Keratinocyte (primary cell): ENCODE data around the gene DPF3. TPM values are rescaled to one million over a fixed set of nuclear protein-coding genes. Genes with fewer than 3 reads are reported as not detected.

ENCODE experiments used
- DNase-seq: peaks from one replicate; pipeline ENCODE4 v3.0.0-alpha.2; 2011; ENCODE audit warnings: low read depth, missing footprints, low spot score
- FAIRE-seq: peaks from 2 replicates; lab custom pipeline; 2011; peaks lifted over from hg19 to GRCh38; lab: Jason Lieb, UNC
- H2AFZ ChIP-seq: 2 replicates; pipeline ENCODE4 v1.6.0; 2012; ENCODE audit warnings: low read length, control low read depth, inconsistent platforms; ENCODE audit not compliant: control insufficient read depth
- H3K27ac ChIP-seq: 2 replicates; pipeline ENCODE4 v1.5.1; 2011; ENCODE audit warnings: low read length; ENCODE audit not compliant: control insufficient read depth, insufficient read depth
- H3K27me3 ChIP-seq: 3 replicates; pipeline ENCODE4 v1.6.0; 2011; ENCODE audit warnings: low read length; ENCODE audit not compliant: control insufficient read depth, insufficient read depth; ENCODE audit errors: extremely low read depth
- H3K36me3 ChIP-seq, 2 experiments: 2 replicates in 1 of 2; 3 replicates in 1 of 2; pipeline ENCODE4 v1.5.1; 2011; ENCODE audit warnings: low read length in 2 of 2, mild to moderate bottlenecking in 1 of 2; ENCODE audit not compliant: control insufficient read depth in 2 of 2, insufficient read depth in 2 of 2; ENCODE audit errors: extremely low read depth in 1 of 2
- H3K4me1 ChIP-seq: 3 replicates; pipeline ENCODE4 v1.5.1; 2011; ENCODE audit warnings: low read length; ENCODE audit not compliant: control insufficient read depth, insufficient read depth; ENCODE audit errors: extremely low read depth
- H3K4me2 ChIP-seq: 3 replicates; pipeline ENCODE4 v1.6.0; 2011; ENCODE audit warnings: low read depth, low read length; ENCODE audit not compliant: control insufficient read depth, insufficient read depth; ENCODE audit errors: extremely low read depth
- H3K4me3 ChIP-seq, 3 experiments: fragments of 200-600 bp in 1 of 3; sonication (generic) in 1 of 3; 2 replicates in 2 of 3; 3 replicates in 1 of 3; pipeline ENCODE4 v1.5.1; 2011 to 2016; ENCODE audit warnings: low read length in 3 of 3, mild to moderate bottlenecking in 3 of 3, control low read depth in 2 of 3, inconsistent platforms in 1 of 3, low read depth in 1 of 3, mixed read lengths in 1 of 3, mixed run types in 1 of 3, moderate library complexity in 1 of 3; ENCODE audit not compliant: control insufficient read depth in 2 of 3, insufficient read depth in 2 of 3; ENCODE audit errors: extremely low read depth in 1 of 3
- H3K79me2 ChIP-seq: 2 replicates; pipeline ENCODE4 v1.6.0; 2012; ENCODE audit warnings: low read length; ENCODE audit not compliant: control insufficient read depth, insufficient read depth
- H3K9ac ChIP-seq: 3 replicates; pipeline ENCODE4 v1.6.0; 2011; ENCODE audit warnings: low read length; ENCODE audit not compliant: control insufficient read depth, insufficient read depth; ENCODE audit errors: extremely low read depth
- H3K9me1 ChIP-seq: 3 replicates; pipeline ENCODE4 v1.6.0; 2011; ENCODE audit warnings: low read length; ENCODE audit not compliant: control insufficient read depth, insufficient read depth; ENCODE audit errors: extremely low read depth
- H3K9me3 ChIP-seq: 2 replicates; pipeline ENCODE4 v1.5.1; 2012; ENCODE audit warnings: low read depth, low read length; ENCODE audit not compliant: control insufficient read depth
- H4K20me1 ChIP-seq: 3 replicates; pipeline ENCODE4 v1.6.0; 2011; ENCODE audit warnings: low read length; ENCODE audit not compliant: control insufficient read depth, insufficient read depth; ENCODE audit errors: extremely low read depth
- EZH2 ChIP-seq: IDR thresholded peaks from one replicate; pipeline ENCODE4 v1.6.1; 2012; ENCODE audit warnings: inconsistent platforms, mild to moderate bottlenecking, low read length, moderate library complexity
- dilution Hi-C: fragments of 300-500 bp; cut with MboI; formaldehyde crosslinking; loops from one replicate; pipeline ENCODE4 v1.7.0; 2020; ENCODE audit warnings: low sequenced_read_pairs; ENCODE audit not compliant: extremely low pct_ligation_motif_present
- polyA plus RNA-seq, 5 experiments: library from polyadenylated mRNA; depleted of rRNA in 3 of 5; stranded (reverse) in 3 of 5; stranded (forward) in 1 of 5; unstranded in 1 of 5; fragments of >200 nt; gene quantifications; 1 replicate in 1 of 5; 2 replicates in 3 of 5; 3 replicates in 1 of 5; pipeline versions ENCODE4 v1.2.1 to v1.2.3, GENCODE V29; 2011 to 2012; ENCODE audit warnings: missing spikeins in 2 of 5, low read depth in 1 of 5, low replicate concordance in 1 of 5
- TF ChIP-seq, protein P1 (sequence below), 3 experiments: IDR thresholded peaks in 1 of 3; conservative IDR thresholded peaks in 1 of 3; optimal IDR thresholded peaks in 1 of 3; 2 replicates in 2 of 3; 3 replicates in 1 of 3; pipeline versions ENCODE3 to v1.5.1; 2011; ENCODE audit warnings: low read length in 3 of 3, mild to moderate bottlenecking in 3 of 3, moderate library complexity in 2 of 3, control low read depth in 1 of 3, inconsistent platforms in 1 of 3; ENCODE audit not compliant: insufficient read depth in 2 of 3; ENCODE audit errors: extremely low read depth in 1 of 3

Gene DPF3
- polyA plus RNA-seq, 1 donor (not counting 4 experiments of a cell fraction or from before 2014, with no cell fraction given): 1.1 TPM

DNA sequence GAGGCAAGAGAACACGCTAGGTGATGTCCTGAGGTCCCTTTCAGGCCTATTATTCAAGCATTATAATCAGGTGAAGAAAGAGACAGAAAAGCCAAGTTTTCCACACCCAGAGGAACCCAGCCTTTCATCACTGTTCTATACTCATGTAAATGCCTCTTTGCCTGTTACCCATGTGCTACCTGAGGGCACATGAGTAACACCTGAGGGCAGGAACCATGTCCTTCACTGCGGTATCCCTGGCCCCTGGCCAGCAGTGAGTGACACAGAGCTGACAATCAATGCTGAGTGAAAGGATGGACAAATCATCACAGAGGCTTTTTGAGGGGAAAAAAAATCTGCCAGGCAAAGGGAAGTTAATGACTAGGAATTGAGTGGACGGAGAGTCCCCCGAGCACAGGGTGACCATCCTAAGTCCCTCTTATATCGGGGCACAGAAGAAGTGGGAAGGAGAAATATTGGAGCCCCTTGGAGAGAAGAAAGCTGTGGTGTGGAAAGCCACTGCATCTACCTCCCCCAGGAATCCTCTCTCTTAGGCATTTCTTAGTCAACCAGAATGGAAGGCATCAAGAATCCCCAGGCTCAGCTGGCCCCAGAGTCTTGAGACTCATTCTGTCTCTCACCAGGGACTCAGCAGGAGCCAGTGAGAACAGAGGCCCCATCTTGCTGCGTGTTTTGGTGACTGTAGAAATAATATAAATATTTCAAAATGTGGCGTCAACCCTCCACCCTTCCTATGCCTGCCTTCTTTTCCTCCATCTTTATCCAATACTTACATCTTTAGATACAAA is 212.9 kb downstream of the DPF3 start:
- H3K9me3 ChIP-seq: no peaks in the 10 kb centered on the region
- DNase-seq (peak; percentile 33), FAIRE-seq (no peak)
- H3K9me1 ChIP-seq: no peaks in the 10 kb centered on the region
- TF ChIP-seq, protein P1, sequence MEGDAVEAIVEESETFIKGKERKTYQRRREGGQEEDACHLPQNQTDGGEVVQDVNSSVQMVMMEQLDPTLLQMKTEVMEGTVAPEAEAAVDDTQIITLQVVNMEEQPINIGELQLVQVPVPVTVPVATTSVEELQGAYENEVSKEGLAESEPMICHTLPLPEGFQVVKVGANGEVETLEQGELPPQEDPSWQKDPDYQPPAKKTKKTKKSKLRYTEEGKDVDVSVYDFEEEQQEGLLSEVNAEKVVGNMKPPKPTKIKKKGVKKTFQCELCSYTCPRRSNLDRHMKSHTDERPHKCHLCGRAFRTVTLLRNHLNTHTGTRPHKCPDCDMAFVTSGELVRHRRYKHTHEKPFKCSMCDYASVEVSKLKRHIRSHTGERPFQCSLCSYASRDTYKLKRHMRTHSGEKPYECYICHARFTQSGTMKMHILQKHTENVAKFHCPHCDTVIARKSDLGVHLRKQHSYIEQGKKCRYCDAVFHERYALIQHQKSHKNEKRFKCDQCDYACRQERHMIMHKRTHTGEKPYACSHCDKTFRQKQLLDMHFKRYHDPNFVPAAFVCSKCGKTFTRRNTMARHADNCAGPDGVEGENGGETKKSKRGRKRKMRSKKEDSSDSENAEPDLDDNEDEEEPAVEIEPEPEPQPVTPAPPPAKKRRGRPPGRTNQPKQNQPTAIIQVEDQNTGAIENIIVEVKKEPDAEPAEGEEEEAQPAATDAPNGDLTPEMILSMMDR (optimal IDR thresholded peaks at IDR 0.05 in 1 of 3, IDR thresholded peaks at IDR 0.05 in 1 of 3, conservative IDR thresholded peaks at IDR 0.05 in 1 of 3; ENCODE audit: extremely low read depth in 1 of 3, insufficient read depth in 2 of 3, low read length in 3 of 3): no peak
- no peak for TF ChIP-seq EZH2
- no peaks in the 10 kb centered on the region for H3K27me3 ChIP-seq
- H3K4me3 ChIP-seq: no peak overlapping the region
- no peak overlapping the region for H3K27ac ChIP-seq
- H3K9ac ChIP-seq: no peak overlapping the region
- no peaks in the 10 kb centered on the region for H3K36me3 ChIP-seq
- peaks cover 9% of the 10 kb centered on the region for H3K4me1 ChIP-seq
- H3K4me2 ChIP-seq: no peak overlapping the region
- no peaks in the 10 kb centered on the region for H4K20me1 ChIP-seq
- no peak overlapping the region for H2AFZ ChIP-seq
- dilution Hi-C loops: no loop called here
- H3K79me2 ChIP-seq: no peaks in the 10 kb centered on the region

DNA sequence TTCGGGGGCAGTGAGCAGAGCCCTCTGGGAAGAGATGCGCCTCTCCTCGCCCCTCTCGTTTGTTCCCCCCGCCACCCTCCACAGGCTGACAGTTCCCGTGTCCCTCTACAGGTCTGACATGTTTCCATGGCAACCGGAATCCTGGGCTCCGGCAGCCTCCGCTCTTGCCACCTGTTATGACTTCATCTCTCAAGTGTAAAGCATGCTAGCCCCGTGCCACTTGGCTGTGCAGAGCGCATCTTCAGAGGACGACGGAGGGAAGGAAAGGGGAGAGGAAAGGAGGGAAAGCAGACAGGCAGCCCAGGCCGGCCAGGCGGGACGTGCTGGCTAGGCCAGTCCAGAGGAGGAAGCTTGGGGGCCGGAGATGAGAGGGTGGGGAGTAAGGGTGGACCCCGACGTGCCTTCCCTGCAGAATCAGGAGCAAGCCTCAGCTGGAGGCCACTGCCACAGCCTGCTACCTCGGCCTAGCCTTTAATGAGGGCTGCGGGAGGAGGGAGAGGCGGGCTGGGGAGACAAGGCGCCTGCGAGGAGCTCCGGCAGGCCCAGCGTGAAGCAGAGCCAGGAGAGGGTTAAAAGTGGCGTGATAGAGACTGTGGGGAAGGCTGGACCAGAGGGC is 214.3 kb downstream of the DPF3 start:
- Histone ChIP-seq H3K79me2 (no peaks in the 10 kb centered on the region), H3K36me3 (no peaks in the 10 kb centered on the region), H3K9me1 (no peaks in the 10 kb centered on the region), H3K4me2 (no peak overlapping the region), H3K27me3 (no peaks in the 10 kb centered on the region), H2AFZ (no peak overlapping the region), H3K4me3 (no peak overlapping the region), H3K9ac (no peak overlapping the region), H3K9me3 (no peaks in the 10 kb centered on the region), H3K27ac (no peak overlapping the region), H3K4me1 (peaks cover 9% of the 10 kb centered on the region), H4K20me1 (no peaks in the 10 kb centered on the region)
- DNase-seq: no peak
- FAIRE-seq: no peak
- dilution Hi-C loops: no loop called here
- no peak for TF ChIP-seq EZH2
- TF ChIP-seq, protein P1 (optimal IDR thresholded peaks at IDR 0.05 in 1 of 3, IDR thresholded peaks at IDR 0.05 in 1 of 3, conservative IDR thresholded peaks at IDR 0.05 in 1 of 3; ENCODE audit: extremely low read depth in 1 of 3, insufficient read depth in 2 of 3, low read length in 3 of 3): no peak
